Measurements from ENCODE around the gene EMB. TPM values are rescaled to one million over a fixed set of nuclear protein-coding genes. Genes with fewer than 3 reads are reported as not detected.

EMB gene
- total RNA-seq, 1 experiment from 2014 or later: 13.3 TPM

- in situ Hi-C loops (cut with HindIII; ENCODE audit: low sequenced_read_pairs): no loop called here
- DNase-seq (ENCODE audit: low spot score): no peak
Measured at GRCh38 chr5:50359187-50359586, 81.9 kb downstream of the EMB start.

GRCh38 chr5:50352382-50352781, 88.7 kb downstream of the EMB start:
- in situ Hi-C loops (cut with HindIII; ENCODE audit: low sequenced_read_pairs): no loop called here
- no peak for DNase-seq (ENCODE audit: low spot score)

Other genes starting within 250 kb of the EMB start
- gene PARP8, start 225.3 kb upstream of the EMB start, total RNA-seq (2014; rRNA removed; shearing (Covaris generic)): not detected in 2 replicates

Data from G401 (cell line).